ENCODE data around the gene ST3GAL4.
"Not testable (repeated sequence)": the region's sequence is repeated elsewhere in the genome, so short reads cannot be mapped to it uniquely, and the experiment has no call there.

Gene ST3GAL4

DNA sequence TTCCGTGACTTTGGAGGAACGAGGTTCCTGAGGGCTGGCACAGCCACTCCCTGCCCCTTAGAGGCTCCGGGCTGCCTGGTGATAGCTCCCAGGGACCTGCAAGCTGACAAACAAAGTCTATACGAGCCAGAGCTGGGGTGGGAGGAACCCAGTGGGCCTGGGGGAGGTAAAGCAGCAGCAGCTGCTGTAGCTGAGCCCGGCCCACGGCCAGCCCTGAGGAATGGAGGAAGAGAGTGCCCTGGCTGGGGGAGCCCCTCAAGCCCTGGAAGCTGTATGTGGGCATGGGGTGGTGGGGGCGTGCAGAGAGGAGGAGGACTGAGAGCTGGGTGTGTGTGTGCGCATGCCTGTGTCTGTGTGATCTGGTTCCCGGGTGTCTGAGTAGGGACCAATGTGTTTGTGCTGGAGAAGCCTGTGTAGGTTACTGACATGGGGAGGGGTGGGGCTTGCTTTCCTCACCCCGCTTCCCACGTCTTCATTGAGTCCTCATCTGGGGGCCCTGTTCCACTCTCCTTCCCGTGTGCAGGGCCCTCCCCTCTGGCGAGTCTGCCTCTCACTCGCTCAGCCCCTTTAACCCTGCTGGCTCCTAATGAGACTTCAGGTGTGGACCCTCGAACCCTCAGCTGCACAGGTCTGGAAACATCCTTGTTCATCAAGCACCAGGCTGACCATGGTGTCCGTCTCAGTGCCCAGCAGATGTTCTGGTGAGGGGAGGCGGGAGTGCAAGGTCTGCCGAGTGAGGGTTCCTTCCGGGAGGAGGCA lies 10.8 kb downstream of the ST3GAL4 start:
- DNase-seq = no peak

DNA sequence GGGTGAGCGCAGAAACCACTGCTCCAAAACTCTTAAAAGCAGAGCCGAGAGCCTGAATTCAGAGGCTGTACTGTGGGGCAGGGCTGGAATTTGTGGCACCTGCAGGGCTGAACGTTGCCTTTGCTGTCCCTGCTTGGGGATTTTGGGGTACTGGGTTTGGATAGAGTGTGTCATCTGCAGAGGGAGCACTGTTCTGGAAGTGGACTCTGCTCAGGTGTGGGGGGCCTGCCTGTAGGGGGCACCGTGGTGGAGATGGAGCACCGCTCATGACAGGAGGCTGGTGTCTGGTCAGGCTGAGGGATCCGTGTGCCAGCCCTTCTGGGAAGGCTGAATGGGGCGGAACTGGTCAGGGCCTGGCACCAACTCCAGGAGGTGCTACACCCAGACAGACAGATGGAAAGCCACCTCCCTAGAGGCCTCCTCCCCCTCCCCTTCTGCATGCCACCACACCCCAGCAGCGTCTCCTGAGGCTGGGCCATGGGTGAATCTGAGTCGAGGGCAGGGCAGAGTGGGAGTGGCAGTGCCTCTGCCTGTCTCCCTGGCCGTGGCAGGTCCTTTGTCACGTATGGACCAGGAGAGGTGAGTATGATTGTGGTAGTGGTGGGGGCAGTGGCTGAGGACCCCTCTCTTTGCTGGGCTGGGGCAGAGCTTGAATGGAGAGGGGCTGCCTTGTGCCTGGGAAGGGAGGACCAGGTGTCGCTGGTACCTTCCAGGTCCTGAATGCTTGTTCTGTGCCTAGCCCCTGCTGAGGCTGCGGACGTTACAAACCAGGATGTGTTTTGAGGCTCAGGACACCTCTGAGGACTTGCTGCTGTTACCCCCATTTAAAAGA lies 11.6 kb downstream of the ST3GAL4 start:
- not testable (repeated sequence) for DNase-seq

DNA sequence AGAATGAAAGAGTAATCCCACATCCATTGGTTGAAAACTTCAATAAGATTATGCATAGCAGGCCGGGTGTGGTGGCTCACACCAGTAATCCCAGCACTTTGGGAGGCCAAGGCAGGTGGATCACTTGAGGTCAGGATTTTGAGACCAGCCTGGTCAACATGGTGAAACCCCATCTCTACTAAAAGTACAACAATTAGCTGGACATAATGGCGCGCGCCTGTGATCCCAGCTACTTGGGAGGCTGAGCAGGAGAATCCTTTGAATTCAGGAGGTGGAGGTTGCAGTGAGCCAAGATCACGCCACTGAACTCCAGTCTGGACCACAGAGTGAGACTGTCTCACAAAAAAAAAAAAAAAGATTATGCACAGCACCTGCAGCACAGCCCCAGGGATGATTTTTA lies 12.3 kb downstream of the ST3GAL4 start:
- not testable (repeated sequence) for DNase-seq

DNA sequence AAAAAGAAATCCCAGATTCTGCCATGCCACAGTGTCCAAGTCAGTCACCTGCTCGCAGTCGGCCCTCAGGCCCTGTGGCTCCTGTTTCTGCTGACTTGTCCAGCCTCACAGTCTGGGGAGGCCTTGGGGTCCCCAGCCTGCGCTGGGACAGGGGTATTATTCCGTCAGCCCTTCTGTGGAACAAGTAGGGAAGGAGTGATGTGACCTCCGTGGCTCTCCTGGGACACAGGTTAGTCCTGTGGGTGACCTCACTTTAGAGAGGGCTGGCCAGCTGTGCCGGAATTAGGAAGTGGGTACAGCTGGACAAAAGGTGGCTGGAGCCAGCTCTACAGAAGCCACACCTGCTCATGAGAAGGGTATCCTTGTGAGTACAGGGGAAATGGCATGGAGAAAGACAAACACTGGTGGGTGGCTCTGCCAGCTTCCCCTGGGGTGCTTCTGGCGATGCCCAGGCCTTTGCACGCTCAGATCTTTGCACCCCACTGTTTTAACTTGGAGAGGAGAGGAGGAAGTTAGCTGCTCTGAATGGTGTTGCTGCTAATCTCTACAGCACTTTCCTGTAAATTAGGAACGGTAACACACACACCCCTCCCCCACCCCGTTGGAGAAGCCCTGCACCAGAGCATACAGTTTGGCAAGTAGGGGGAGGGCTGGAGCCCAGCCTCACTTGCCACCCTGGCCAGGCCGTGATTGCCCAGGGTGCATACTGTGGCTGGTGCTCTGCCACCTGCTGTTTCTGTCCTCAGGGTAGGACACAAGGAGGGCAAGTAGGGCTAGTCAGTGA lies 13.0 kb downstream of the ST3GAL4 start:
- DNase-seq = not testable (repeated sequence)

DNA sequence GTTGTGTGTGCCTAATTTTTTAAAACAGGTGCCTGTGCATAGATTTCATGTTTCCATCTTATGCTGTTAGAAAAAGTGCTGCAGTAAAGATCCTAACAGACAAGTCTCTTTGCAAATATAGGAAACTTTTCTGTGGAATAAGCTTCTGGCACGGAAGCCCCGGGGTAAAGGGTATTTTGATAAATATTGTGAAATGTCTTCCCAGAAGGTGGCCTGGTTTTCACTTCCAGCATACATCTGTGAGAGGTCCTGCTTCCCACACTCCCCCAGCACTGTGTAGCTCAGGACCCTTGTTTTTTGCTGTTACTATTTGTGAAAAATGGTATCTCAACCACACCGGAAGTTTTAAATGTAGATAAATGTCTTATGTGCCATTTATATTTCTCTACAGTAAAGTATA lies 14.5 kb downstream of the ST3GAL4 start:
- no peak for DNase-seq

DNA sequence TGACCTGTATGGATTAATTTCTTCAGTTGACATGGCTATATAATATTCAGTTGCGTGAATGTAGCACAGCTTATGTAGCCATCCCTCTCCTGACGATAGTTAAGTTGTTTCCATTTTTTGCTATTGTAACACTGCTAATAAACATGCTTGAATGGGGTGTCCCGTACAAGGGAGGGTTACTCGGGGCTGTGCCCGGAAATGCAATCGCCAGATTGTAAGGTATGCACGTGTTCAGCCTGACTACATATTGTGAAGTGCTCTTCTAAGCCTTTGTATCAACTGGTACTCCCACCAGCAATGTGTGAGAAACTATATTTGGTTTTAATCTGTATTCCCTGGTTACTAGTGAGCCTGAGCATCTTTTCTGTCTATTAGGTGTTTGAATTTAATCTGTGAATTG lies 16.1 kb downstream of the ST3GAL4 start:
- DNase-seq = no peak

DNA sequence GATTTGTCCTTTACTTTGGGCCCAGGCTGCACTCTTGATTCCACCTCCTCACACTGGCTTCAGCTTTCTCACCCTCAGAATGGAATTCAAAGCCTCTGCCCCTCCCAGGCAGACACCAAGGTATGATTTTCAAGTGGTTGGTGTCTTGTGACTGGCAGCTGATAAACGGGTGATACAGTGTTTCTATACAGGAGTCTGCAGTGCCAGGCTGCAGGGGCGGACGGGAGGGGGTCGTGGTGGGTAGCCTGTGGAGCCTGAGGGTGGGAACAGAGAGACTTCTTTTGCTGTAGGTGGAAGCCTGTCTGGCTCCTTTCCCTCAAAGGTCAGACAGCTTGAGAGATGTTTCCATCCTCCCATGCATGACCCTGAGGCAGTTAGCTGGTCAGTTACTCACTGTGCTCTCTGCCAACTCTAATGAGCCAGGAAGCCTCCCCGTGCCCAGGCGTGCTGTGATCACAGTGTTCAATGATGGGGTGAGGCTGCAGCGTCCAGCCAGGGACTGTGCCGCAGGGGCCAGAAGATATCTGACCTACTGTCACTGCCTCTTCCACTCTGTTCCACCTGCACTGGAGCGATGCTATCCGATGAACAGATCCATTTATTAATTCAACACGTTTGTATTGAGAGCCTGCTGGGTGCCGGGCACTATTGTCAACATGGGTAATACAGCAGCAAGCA lies 18.0 kb downstream of the ST3GAL4 start:
- DNase-seq = not testable (repeated sequence)

DNA sequence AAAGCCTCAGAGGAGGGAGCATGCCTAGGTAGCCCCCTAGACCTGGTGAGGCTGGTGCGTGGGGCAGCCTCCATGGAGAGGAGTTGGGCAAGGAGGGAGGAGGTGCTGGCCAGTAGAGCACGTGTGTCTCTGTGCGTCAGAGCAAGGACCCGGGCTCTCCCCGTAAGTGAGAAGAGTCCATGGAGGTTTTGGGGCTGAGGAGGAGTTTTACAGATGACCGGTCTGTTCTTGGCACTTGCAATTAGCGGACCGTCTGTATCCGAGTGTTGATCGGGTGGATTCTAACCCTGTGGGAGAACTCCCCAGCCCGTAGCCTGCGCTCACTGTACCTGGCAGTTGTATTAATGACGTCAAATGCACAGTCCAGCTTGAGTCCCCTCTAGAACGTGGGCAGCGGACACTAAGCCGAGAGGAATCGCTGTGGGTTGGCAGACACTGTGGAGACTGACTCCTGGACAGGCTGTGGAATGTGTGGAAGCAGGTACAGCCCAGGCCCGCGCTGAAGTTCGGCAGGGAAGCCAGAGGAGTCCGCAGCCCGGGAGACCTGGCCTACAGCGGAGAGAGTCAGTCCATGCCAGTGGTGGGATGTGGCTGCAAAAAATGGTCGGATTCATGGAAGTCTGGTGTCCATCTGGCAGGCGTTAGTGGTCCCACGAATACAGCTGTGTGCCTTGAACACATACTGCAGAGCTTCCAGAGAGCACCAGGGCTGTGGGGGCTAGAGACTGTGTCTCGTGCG lies 19.2 kb downstream of the ST3GAL4 start:
- not testable (repeated sequence) for DNase-seq

DNA sequence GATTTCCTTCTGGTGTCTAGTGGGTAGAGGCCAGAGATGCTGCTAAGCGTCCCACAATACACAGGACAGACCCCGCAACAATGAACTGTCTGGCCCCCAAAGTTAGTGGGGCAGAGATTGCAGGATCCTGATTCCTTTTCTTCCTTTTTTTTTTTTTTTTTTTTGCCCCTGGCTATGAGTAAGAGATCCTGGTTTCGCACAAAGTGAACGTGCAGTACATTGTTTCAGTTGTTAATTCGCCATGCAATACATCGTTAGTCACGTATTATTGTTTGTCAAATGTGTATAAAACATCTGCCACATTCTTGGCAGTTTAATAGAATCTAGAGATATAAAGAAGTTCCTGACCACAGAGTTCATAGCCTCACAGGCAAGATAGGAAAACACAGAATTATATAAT lies 20.2 kb downstream of the ST3GAL4 start:
- no peak for DNase-seq

DNA sequence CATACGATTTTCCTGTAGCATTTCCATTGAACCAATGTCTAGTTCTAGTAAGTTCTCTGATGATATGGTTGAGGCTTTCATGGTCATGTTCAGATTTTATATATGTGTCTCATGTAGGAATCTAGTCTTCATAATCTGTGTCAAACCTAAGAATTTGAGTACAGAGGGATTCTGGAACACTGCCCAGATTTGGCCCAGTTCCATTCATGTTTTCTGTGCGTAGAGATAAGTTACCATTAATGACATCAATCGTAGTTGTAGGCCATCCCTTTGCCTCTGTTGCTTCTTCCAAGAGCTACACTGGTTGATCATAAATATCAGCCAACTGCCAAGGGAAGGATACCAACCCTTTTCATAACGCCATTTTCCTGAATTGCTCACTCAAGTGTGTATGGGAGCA lies 23.3 kb downstream of the ST3GAL4 start:
- DNase-seq = peak; percentile 37 to 70

DNA sequence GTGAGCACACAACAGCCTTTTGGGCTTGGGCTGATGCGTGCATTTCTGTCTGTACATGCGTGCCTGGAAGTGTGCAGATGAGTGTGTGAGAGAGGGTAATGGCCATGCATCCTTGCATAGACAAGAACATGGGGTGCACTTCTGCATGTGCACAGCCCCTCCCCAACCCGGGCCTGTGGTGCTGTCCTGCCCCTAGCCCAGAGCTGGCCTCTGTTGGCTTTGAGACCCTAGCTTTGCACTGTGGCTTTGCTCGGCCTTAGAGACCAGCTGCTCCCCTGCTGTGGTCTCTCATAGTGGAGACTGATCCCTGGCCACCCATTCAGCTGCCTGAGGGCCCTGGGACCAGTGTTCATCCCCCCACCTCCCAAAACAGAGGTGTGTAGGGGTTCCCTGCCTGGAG lies 25.4 kb downstream of the ST3GAL4 start:
- no peak for DNase-seq

DNA sequence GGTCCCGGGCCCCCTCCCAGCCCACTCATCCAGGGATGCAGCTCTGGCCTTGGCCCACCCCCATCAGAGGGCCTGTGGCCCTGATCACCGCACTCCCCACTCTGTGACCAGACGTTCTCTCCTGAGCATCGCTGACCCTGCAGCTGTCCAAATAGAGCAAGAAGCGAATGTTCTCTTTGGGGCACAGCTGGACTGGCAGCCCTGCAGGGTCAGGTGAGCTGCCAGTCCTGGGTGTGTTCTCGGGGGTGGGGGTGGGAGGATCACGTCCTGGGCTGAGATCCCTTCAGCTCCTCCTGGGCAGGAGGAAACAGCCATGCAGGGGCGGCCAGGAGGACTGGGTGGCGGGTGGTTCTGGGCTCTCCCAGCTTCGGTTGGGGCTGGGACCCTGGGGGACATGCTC lies 26.5 kb downstream of the ST3GAL4 start:
- DNase-seq = not testable (repeated sequence)

DNA sequence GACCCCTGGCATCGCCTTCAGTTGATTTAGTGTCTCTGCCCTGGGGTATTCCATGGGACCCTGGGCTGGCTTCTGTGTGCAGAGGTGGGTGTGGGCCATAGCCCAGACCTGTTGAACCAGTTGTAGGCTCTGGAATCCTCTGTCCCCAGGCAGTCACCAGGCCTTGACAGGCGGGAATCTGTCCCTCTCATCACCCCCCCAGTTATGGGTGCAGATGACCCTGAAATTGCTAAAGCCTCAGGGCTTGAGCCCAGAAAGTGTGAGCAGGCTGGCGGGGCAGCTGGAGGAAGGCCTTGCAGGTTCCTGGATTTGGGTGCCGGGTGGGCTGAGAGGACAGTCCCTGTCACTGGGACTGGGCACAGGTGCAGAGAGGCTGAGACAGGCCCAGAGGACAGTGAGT lies 27.2 kb downstream of the ST3GAL4 start:
- not testable (repeated sequence) for DNase-seq

DNA sequence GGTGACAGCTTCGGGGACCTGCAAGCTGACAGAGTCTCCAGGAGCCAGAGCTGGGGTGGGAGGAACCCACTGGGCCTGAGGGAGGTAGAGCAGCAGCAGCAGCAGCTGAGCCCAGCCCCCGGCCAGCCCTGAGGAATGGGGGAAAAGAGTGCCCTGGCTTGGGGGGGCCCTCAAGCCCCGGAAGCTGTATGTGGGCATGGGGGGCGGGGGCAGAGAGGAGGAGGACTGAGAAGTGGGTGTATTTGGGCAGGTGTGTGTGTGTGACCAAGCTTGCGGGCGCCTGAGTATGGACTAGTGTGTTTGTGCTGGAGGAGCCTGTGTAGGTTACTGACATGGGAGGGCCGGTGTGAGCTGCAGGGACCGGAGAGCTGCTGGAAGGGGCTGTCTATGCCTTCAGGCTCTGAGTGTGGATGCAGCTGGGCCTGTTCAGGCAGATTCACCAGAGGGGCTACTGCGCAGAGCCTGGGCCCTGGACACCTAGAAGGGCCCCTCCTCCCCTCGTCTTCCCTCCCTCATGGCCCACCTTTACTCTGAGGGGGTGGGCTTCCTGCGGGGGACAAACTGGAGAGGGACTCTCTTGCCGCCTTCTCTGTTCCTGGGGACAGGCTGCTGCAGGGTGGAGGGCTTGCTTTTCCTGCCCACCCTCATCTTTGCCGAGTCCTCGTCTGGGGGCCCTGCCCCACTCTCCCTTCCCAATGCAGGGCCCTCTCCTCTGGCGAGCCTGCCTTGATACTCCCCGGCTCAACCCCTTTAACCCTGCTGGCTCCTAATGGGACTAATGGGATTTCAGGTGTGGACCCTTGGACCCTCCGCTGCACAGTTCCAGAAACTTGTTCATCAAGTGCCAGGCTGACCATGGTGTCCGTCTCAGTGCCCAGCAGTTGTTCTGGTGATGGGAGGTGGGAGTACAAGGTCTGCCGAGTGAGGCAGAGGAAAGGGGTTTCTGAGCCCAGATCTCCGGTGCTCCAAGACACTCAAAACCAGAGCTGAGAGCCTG lies 28.2 kb downstream of the ST3GAL4 start:
- DNase-seq = no peak

DNA sequence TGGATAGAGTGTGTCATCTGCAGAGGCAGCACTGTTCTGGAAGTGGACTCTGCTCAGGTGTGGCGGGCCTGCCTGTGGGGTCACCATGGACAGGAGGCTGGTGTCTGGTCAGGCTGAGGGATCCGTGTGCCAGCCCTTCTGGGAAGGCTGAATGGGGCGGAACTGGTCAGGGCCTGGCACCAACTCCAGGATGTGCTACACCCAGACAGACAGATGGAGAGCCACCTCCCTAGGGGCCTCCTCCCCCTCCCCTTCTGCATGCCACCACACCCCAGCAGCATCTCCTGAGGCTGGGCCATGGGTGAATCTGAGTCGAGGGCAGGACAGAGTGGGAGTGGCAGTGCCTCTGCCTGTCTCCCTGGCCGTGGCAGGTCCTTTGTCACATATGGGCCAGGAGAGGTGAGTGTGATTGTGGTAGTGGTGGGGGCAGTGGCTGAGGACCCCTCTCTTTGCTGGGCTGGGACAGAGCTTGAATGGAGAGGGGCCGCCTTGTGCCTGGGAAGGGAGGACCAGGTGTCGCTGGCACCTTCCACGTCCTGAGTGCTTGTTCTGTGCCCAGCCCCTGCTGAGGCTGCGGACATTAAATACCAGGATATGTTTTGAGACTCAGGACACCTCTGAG lies 29.1 kb downstream of the ST3GAL4 start:
- no peak for DNase-seq

DNA sequence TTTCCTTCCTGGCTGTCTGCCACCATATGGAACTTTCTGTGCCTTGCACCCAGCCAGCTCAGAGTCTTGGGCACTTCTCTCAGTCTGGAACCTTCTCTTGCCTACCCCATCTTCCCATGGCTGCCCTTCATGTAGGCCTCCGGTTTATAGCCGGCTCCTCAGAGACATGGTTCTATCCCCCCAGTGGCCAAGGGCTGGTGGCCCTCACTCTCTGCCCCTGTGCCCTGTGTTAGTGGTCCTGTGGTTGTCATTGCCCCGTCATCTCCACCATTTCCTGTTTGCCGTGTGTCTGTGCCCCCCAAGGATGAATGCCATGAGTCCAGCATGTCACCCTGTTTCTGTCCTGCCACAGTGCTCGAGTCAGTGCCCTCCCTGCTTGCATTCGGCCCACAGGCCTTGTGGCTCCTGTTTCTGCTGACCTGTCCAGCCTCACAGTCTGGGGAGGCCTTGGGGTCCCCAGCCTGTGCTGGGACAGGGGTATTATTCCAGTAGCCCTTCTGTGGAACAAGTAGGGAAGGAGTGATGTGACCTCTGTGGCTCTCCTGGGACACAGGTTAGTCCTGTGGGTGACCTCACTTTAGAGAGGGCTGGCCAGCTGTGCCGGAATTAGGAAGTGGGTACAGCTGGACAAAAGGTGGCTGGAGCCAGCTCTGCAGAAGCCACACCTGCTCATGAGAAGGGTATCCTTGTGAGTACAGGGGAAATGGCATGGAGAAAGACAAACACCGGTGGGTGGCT lies 30.7 kb downstream of the ST3GAL4 start:
- DNase-seq = no peak

DNA sequence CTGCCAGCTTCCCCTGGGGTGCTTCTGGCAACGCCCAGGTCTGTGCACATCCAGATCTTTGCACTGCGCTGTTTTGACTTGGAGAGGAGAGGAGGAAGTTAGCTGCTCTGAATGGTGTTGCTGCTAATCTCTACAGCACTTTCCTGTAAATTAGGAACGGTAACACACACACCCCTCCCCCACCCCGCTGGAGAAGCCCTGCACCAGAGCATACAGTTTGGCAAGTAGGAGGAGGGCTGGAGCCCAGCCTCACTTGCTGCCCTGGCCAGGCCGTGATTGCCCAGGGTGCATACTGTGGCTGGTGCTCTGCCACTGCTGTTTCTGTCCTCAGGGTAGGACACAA lies 31.2 kb downstream of the ST3GAL4 start:
- peak in 1 of 2 experiments; percentile 49 for DNase-seq

DNA sequence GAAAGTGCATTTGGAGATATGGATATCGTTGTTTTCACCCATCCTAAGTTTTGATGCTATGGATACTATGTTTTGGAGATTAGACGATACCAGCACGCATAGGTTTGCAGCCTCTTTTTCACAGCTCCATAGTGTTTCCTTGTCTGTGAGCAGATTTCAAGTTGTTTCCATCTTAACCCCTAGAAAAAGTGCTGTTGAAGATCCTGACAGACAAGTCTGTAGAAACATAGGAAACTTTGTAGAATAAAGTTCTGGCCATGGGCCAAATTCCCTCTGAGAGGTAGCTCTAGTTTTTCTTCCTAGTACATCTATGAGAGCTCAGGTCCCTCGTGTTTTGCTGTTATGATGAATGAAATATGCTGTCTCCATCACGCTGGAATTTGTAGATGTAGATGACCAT lies 32.4 kb downstream of the ST3GAL4 start:
- DNase-seq = no peak

DNA sequence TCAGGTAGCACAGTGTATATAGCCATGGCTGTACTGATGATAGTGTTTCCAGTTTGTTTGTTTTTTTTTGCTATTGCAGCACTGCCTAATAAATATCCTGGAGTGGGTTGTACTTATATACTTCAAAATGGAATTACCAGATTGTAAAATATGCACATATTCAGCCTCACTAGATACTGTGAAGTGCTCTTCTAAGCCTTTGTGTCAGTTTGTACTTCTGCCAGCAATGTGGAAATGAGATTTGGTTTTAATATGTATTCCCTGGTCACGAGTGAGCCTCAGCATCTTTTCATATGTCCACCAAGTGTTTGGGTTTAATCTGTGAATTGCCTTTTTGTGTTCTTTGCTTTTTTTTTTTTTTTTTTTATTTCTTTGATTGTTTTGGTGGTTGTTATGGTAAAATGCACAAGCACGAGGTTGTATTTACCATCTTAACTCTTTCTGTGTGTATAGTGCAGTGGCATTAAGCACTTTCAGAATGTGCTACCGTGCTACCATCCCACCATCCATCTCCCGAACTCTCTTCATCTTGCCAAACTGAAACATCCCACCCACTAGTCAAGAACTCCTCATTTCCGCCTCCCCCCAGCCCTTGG lies 34.9 kb downstream of the ST3GAL4 start:
- no peak for DNase-seq
